GM18526 (cell line): ENCODE results near the gene FBXO17.

Source experiments
- POLR2A ChIP-seq: IDR thresholded peaks from 3 replicates; pipeline ENCODE4 v1.6.1; 2011; ENCODE audit not compliant: insufficient read length; ENCODE audit errors: extremely low read depth

Gene FBXO17, protein sequence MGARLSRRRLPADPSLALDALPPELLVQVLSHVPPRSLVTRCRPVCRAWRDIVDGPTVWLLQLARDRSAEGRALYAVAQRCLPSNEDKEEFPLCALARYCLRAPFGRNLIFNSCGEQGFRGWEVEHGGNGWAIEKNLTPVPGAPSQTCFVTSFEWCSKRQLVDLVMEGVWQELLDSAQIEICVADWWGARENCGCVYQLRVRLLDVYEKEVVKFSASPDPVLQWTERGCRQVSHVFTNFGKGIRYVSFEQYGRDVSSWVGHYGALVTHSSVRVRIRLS

DNA sequence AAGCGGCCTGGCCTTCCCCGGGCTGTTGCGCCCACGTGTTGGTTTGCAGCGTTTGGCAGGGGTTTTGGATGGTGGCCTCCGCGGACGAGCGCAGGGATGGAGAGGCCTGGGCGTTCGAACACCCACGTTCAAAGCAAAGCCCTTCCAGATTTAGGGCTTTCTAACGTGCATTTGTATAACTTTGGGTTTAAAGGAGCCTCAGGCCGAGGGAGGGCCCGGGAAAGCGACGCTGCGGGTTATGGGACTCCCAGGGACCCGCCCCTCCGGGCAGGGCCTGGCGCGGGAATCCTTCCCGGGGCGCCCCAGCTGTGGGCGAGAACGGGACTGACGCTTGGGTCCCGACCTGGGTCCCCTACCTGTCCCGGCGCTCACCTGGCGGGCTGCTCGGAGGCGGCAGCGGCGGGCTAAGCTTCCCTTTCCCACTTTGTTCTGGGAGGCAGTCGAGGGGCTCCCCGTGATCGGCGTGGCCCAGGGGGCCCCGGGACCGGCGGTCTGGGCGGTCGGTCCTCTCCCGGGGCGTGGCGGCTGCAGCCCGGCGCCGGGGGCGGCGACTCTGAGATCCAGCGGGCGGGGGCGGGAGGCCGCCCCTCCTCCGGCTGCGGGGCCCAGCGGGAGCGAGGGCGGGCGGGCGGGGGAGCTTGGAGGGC lies at the start of gene FBXO17:
Gene FBXO17 (minus strand): TSS at position 529 of the 647 bp plus-strand sequence. CDS start 25,423 bp downstream, outside the sequence.
- TF ChIP-seq POLR2A, result no peak

DNA sequence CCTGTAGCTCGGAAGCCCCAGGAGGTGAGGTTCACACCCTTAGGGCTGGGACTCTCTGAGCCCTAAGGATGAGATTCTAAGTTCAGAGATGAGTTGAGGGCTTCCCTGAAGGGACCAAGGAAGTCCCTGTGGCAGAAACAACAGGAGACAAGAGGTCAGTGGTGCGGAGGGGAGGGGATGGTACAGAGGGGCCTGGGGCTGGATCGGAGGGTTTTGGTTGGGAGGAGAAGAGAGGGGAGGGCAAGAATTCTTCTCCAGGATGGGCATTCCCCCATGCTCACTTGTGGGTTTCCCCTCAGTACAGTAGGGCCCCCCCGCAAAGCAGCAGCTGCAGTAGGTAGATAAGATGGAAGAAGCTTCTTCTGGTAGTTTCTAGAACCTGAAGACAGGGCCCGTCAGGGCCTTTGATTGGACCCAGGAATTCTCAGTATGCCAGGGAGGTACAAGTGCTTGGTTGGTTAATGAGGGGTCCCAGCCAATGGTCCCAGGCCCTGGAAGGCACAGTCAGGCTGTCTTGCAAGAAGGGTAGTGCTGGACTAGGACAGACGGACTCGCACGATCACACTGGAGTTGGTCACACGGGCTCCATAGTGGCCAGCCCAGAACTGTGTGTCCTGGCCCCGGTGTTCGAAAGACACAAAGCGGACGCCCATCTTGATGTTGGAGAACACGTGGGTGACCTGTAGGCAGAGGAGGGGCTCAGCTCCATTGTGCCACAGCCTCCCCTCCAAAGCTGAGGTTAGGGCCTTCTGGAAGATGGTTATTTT lies 49.5 kb upstream of the FBXO17 start:
- TF ChIP-seq POLR2A, result no peak

DNA sequence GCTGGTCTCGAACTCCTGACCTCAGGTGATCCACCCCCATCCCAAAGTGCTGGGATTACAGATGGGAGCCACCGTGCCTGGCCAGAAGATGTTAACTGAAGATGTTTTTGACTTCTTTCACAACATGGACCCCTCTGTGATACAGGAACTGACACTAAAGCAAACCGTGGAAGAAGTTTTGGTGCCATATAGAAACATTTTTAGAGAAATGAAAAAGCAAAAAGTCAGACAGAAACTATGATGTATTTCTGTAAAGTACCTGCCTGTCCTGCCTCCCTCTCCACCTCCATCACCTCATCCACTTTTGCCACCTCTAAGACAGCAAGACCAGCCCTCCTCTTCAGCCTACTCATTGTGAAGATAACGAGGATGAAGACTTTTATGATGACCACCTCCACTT lies 45.5 kb upstream of the FBXO17 start:
- no peak for TF ChIP-seq POLR2A

DNA sequence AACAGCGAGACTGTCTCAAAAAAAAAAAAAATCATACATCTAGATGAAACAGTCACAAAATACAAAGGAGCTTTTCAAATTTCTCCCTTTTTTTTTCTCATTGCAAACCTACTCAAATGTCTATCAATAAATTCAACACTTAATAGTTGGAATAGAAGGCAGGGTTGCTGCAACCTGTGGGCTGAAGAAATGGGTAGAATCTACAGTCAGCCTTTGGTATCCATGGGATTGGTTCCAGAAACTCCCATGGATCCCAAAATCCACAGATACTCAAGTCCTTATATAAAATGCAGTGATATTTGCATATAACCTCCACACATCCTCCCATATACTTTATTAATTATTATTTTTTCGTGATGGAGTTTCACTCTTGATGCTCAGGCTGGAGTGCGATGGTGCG lies 42.1 kb upstream of the FBXO17 start:
- TF ChIP-seq POLR2A, result no peak

DNA sequence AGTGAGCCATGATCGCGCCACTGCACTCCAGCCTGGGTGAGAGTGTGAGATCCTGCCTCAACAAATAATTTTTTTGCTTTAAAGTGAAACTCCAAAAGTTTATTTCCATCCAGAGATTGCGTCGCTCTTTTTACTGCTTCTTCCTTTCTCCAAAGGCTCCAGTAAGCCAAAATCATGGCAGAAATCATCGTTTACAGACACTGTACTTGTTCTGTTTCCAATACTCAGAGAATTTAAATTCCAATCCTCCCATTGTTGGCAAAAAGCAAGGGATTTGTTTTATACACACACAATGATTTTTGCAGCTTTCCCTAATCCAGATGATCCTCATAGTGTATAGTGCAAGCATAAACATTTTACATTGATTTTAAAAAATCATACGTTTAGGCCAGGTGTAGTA lies 41.5 kb upstream of the FBXO17 start:
- TF ChIP-seq POLR2A, result no peak

DNA sequence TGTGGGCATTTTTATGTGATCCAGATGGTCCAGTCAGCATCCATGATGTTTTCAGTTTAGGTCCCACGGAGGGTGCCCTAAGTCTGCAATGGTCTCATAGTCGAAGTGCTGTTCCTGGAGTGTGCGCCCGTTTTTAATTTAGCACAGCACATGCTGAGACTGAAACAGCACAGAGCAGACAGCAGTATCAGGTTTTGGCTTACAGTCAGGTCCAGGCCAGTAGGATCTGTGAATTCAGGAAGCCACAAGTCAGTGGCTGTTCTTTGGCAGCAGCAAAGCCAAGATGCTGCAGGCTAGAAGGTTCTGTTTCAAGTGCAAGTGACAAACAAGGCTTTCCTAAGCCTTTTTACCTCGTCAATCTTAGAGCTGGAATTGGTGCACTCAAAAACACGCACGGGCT lies 38.5 kb upstream of the FBXO17 start:
- no peak for TF ChIP-seq POLR2A

DNA sequence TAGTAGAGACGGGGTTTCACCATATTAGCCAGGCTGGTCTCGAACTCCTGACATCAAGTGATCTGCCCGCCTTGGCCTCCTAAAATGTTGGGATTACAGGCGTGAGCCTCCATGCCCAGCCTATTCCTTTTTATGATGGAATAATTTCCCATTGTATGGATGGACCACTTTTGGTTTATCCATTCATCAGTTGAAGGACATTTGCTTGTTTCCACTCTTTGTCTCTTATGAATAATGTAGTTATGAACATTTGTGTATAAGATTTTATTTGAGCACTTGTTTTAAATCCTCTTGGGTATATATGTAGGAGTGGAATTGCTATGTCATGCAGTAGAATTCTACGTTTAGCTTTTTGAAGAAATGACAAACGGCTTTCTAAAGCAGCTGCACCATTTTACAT lies 33.5 kb upstream of the FBXO17 start:
- no peak for TF ChIP-seq POLR2A

DNA sequence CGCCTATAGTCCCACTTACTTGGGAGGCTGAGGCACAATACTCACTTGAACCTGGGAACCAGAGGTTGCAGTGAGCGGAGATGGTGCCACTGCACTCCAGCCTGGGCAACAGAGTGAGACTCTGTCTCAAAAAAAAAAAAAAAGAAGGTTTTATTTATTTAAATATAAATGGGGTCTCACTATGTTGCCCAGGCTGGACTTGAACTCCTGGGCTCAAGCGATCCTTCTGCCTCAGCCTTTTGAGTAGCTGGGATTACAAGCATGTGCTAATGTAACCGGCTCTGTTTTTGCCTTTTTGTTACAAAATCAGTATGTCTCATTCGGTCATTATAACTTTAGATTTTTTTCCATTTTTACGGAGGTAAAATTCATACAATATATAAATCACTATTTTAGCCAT lies 32.6 kb upstream of the FBXO17 start:
- TF ChIP-seq POLR2A, result no peak

DNA sequence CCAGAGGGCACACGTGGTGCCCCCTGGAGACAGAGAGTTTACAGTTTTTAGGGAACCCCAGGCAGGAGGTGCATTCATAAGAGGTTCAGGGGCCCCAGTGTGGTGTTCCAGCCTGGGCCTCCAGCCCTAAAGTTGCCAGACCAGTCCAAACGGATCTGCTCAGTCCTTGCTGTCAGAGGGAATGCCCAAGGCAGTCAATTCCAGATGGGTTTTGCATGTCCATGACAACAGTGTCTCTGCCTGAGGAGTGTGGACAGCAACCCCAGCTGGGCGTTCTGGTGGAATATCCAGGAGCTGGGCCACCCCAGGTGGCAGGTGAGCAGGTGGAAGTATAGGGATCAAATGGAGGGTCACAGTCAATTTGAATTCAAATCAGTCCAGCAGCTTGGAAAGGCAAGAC lies 31.6 kb upstream of the FBXO17 start:
- TF ChIP-seq POLR2A, result no peak

DNA sequence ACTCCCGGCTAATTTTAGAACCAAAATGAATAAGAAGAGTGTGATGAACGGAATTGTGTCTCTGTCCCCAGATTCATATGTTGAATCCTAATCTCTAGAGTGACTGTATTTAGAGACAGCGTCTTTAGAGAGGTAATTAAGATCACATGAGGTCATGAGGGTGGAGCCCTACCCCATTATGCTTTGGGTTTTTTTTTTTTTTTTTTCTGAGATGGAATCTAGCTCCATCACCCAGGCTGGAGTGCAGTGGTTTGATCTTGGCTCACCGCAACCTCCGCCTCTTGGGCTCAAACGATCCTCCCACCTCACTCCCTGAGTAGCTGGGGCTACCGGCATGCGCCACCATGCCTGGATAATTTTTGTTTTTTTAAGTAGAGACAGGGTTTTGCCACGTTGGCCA lies 28.9 kb upstream of the FBXO17 start:
- no peak for TF ChIP-seq POLR2A

DNA sequence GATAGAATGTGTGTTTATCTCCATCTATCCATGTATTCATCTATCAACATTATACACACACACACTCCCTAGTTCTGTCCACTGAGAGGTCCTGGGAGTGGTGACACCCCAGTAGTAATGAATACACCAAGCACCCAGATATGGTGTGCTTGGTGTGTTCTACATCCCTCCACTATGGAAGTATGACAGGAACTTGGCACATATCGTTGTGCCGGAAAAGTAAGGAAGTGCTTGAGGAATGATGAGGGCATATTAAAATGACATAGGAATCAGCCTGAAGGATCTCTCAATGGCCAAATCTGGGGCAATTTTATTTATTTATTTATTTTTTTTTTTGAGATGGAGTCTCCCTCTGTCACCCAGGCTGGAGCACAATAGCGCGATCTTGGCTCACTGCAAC lies 28.3 kb upstream of the FBXO17 start:
- no peak for TF ChIP-seq POLR2A

DNA sequence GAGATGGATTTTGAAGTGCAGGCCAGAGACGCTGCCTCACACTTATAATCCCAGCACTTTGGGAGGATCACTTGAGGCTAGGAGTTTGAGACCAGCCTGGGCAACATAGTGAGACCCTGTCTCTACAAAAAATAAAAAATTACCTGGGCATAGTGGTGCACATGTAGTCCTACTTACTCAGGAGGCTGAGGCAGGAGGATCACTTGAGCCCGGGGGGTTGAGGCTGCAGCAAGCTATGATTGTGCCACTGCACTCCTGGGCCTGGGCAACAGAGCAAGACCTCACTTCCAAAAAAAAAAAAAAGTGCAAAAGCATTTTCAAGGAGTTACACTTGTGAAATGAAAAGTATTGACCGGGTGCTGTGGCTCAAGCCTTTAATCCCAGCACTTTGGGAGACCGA lies 27.6 kb upstream of the FBXO17 start:
- TF ChIP-seq POLR2A, result no peak

DNA sequence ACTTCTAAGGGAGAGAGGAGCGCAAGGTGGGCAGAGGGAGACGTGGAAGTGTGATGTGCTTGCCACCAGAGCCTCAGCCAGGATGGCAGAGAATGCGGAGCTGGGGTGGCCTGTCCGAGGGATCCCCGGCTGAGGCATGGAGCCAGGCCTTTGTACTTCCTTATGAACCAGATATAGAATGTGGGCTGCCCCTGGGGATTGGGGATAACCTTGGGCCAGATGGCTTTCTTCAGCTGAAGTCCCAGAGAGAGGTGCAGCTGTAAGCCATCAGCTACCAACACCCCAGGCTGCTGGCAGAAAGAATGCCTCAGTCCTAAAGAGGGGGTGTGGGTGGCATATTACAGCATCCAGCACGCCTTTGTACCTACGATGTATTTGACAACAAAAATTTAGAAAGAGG lies 25.5 kb upstream of the FBXO17 start:
- TF ChIP-seq POLR2A, result no peak

DNA sequence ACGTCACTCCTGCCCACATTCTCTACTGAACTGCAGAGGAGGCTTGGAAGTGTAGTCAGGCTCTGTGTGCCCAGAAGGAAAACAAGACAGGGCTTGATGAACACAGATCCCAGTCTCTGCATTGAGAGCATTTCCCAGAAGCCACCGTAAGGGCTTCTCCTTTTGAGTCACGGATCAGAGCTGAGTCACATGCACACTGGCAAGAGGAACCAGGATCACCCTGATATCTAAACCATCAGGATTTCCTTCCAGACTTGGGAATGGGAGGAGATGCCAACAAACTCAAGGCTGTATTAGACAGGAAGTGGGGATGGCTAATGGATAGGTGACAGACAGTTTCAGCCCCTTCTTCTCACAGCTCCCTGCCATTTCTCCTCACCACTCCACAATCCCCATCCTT lies 17.7 kb upstream of the FBXO17 start:
- no peak for TF ChIP-seq POLR2A

DNA sequence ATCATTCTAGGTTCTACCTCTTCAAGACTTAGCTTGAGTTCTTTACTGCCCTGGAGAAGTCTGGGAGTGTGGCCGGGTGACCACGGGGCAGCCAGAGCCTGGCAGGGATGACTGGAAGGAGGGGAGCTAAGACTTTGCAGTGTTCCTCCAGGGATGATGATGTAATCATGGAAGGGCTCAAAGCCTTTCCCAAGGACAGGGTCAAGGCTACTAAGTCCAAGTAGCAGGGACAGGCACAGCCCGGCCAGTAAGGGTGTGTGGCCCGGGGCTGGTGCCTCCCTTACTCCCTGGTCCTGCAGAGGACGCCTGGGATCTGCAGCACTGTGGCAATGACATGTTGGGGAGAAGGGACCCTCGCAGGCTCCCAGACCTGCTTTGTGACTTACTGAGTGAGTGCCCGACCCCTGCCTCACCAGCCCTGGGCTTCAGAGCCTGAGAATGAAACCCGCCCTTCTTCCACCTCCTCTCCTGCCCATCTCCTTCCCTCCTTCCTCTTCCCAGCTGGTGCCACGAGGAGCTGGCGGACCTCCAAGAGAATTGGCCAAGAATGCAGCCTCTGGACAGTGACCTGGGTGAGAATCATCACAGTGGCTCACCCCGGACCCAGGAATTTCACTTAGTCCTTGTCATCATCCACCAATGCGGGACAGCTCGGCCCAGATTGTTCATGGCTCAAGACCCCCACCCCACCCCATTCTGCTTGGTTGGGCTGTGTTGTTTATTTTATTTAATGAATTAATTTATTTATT lies 15.6 kb upstream of the FBXO17 start:
- no peak for TF ChIP-seq POLR2A
